ENCODE measurements around the gene STAG1.
"Not testable (repeated sequence)": the region's sequence is repeated elsewhere in the genome, so short reads cannot be mapped to it uniquely, and the experiment has no call there.

The STAG1 gene

DNA sequence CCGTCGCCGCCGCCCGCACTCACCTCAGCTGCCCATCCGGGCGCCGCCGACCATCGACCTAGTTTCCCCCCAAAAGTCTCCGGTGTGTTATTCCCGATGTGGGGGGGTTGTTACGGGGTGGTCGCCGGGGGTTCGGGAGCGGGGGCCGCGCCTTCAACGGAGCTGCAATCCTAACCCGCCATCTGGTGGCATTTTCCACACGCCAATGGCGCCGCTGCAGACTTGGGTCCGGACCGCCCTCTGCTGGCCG is at the start of gene STAG1:
Gene STAG1, minus strand, starts transcription at position 207 of the 250 bp plus-strand sequence. CDS start 121,480 bp downstream, outside the sequence.
- DNase-seq (ENCODE audit: extremely low read depth in 1 of 2, low read depth in 1 of 2) = no peak

DNA sequence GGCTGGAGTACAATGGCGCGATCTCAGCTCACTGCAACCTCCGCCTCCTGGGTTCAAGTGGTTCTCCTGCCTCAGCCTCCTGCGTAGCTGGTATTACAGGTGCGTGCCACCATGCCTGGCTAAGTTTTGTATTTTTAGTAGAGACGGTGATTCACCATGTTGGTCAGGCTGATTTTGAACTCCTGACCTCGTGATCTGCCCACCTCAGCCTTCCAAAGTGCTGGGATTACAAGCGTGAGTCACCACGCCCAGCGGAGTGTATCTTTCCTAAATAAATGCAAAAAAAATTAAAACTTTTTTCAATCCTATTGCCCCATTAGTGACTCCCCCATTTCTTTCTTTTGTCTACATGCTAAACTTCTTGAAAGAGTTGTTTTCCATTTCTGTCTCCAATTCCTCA is 49.0 kb upstream of the STAG1 start:
- not testable (repeated sequence) for DNase-seq (ENCODE audit: extremely low read depth in 1 of 2, low read depth in 1 of 2)

DNA sequence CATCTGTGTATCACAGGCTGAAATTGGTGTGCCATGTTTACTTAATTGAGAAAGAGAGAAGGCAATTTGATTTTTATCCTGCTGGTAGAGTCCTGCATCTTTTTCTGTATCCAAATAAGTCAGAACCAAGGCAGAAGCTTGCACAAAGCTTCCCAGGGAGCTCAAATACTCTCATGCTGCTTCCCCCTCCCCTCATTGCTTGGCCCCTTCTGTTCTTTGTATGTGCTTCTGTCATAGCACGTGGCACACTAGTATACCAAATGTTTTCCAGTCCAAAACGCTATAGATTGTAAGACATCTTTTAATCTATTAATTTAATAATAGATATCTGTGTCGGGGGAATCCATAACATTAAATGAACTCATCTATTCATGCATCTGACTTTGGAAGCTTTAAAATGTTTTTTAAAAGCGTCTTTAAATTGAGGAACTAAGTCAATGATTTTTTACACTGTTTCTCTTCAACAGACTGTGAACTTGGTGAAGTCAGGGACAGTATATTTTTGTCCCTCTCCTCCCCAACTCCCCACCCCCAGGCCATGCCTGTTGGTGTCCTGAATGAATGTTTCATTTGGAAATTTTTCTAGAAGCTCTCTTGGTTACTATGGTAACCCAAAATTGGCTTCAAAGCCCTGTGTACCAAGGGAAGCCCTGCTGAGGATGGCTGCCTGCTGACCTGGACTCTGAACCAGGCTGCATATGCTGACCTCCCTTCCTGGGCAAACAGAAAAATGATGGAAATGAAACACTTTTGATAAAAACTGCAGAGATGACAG is 40.6 kb upstream of the STAG1 start:
- no peak for DNase-seq (ENCODE audit: extremely low read depth in 1 of 2, low read depth in 1 of 2)

DNA sequence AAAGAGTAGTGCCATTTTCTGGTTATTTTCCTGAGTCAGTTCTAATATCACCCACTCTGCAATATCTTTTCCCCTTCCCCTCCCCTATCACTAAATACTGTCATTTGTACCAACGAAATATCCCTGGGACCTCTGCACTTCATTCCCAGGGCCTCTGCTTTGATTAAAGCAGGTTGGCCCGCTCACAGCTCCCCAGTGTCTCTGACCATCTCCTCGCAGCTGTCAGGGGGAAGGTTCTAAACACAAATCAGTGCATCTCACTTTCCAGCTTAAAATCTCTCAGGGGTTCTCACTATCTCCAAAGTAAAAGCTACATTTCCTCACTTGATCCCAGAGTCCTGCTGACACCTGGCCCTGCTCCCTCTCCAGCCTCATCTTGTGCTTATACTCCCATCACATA is 38.6 kb upstream of the STAG1 start:
- DNase-seq (ENCODE audit: extremely low read depth in 1 of 2, low read depth in 1 of 2) = no peak

DNA sequence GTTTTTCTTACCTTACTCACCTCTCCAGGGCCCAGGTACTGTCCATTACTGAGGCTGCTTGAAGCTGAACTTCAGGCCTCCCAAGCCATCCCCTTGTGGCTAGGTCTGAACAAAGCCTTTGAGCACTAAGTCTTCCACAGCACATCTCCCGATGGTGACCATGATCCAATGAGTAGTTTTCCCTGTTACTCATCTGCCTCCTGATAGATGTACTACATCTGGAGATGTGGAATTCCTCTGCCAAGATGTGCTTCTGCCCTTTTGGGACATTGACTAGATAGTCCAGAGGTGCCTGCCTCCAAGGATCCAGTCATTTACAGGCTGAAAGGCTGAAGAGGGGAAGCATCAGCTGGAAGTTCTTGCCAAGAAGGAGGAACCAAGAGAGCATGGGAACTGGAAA is 37.8 kb upstream of the STAG1 start:
- no peak for DNase-seq (ENCODE audit: extremely low read depth in 1 of 2, low read depth in 1 of 2)

DNA sequence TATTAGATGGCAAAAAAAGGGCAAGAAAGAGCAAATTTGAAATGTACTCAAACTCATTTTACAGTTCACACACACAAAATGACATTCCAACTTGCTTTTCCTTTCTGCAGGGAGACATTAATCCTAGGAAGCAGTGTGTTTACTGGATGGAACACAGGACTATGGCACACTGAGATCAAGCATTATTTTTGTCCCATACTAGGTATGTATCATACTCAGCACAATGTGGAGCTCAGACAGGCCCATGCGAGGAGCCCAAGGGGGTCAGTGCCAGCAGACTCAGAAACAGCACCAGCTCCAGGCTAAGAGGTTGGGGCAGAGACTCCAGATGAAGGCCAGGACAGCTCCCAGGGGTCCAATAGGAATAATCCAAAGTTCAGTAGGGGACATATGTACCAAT is 36.0 kb upstream of the STAG1 start:
- DNase-seq (ENCODE audit: extremely low read depth in 1 of 2, low read depth in 1 of 2) = no peak

DNA sequence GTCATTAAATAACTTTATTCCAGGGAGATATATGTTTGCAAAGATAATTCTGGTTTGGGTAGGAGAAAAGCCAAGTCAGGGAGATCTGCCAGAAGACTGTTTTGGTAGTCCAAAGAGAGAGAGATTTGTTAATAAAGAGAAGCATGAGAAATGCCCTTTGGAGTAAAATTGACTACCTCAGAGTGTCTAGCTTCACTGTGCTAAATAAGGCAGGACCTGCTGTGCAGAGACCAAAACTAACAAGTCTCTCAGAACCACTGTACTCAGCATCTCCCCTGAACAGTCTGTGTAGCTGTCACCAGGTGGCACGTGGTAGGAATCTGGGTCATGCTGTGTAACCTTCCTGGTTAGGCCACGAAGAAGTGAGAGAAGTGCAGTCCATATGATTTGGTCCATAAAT is 35.2 kb upstream of the STAG1 start:
- DNase-seq (ENCODE audit: extremely low read depth in 1 of 2, low read depth in 1 of 2) = no peak

DNA sequence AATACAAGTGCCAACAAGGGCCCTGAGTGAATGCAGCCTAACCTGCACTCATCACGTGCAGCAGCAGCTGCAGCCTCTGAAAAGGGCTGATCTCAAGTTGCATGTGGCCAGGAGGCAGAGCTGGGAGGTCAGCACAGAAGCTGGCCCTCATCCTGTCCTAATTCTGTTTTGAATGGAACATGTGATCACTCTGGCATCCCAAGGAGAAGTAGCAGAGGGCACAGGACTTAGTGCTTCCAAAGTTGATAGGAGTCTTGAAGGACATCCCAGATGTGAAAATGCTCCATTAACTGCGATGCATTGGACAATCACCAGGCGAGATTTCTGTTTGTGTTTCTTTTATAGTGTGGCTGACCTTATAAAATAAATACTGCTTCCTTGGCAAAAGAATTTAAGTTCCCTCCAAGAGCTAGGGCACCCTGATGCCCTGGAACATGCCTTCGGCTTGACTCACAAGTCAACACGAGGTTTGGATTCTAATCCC is 31.6 kb upstream of the STAG1 start:
- DNase-seq (ENCODE audit: extremely low read depth in 1 of 2, low read depth in 1 of 2) = no peak

DNA sequence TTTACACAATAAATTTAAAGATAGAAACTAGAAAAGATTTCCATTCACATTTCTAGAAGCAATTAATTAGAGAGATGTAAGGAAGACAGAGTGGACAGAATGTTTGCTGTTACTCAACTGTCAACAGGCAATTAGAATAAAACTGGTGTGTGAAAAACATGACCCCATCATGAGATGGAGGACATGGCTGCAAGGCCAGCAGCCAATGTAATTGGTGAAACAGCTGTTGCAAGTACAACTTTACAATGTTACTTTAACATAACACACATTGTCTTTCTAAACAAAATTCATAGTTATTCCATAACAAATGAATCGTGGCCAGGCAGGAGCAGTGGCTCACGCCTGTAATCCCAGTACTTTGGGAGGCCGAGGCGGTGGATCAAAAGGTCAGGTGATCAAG is 28.6 kb upstream of the STAG1 start:
- DNase-seq (ENCODE audit: extremely low read depth in 1 of 2, low read depth in 1 of 2) = no peak

DNA sequence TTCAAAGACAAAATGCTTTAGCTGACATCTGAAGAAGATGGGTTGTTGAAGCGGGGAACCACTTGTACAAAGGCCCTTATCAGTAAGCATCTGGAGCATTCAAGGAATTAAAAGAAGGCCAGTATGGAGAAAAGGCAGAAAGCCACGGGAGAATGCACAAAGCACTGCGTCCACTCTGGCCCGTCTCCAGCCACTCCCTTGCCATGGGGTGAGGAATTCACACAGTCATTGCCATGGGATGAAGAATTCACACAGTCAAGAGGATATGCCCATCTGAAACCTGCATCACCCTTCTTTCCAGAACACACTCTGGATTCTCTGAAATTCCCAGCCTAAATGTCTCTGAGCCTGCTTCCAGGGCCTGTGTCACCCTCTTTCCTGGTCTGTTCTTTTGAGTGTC is 26.7 kb upstream of the STAG1 start:
- DNase-seq (ENCODE audit: extremely low read depth in 1 of 2, low read depth in 1 of 2) = no peak

DNA sequence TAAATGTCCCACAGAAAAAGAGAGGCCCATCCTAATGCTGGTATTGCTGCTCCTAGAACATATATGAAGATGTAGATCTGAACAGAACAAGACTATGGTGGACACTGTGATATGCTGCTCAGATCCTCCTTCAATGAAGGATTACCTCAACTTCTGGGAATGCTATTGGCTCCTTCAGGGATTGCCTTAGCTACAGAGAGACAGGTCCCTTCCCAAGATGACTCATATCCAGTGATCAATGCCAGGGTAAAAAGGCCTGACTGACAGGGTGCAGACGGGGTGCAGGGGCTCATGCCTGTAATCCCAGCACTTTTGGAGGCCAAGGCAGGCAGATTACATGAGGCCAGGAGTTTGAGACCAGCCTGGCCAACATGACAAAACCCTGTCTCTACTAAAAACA is 20.5 kb upstream of the STAG1 start:
- no peak for DNase-seq (ENCODE audit: extremely low read depth in 1 of 2, low read depth in 1 of 2)

DNA sequence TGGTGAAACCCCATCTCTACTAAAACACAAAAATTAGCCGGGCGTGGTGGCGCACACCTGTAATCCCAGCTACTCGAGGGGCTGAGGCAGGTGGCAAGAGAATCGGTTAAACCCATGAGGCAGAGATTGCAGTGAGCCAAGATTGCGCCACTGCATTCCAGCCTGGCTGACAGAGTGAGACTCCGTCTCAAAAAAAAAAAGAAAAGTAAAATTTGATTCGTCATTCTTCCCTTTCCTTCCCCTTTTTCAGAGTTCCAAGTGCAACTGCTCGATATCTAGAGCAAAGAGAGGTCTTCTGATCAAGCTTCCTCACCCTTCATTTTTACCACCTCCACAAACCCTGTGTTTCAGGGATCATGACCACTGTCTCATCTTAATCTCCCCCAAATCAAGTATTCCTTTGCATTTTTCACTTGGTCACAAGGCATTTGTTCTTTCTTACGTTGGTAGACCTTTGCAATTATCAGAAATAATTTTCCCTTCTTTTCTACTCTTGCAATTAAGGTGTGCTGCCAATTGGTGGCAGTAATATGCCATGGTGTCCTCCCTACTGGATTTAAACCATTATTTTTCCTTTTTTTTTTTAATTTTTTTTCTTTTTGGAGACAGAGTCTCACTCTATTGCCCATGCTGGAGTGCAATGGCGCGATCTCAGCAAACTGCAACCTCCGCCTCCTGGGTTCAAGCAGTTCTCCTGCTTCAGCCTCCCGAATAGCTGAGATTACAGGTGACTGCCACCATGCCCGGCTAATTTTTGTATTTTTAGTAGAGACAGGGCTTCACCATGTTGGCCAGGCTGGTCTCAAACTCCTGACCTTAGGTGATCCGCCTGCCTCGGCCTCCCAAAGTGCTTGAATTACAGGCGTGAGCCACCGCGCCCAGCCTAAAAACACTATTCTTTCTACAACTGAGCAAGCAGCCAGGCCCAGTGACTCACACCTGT is 6.3 kb upstream of the STAG1 start:
- not testable (repeated sequence) for DNase-seq (ENCODE audit: extremely low read depth in 1 of 2, low read depth in 1 of 2)

DNA sequence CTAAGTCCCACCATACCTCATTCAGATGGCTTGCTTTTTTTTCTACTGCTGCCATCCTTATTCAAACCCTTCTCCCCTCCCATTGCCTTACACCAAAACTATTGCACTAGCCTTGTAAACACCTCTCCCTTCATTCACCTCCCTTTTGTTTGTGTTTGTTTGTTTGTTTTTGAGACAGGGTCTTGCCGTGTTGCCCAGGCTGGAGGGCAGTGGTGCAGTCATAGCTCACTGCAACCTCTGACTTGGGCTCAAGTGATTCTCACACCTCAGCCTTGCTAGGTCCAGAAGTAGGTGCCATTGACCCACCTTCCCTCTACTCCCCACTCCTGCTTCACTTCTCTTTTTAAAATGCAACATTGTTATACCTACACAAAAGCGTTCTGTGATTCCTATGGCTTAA is 3.0 kb upstream of the STAG1 start:
- DNase-seq (ENCODE audit: extremely low read depth in 1 of 2, low read depth in 1 of 2) = no peak

DNA sequence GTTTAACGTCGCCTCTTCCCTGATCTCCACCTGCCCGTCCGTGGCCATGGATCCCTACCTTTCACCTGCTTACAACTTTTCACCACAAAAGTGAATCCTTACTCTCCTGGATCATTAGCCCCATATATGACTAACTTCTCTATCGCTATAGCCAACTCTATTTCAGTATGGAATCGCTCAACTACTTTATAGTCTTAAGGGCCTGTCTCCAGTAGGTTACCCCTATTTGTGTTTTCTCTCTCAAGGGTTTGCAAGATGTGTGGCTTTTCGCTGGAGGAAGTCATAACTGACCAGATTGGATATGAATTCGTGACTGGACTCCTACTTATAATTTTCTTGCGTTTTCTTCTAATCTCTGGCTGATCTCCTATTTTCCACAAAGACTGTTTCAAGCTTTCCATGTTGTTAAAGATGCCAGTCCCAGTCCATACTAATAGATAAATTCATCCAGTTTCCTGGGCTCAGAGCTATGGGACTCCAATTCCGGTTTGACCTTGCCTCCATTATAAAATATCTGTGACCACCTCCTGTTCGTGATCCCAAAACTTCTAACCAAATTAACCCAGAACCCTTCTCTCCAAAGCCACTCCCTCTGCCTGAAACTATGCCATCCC is 1.3 kb upstream of the STAG1 start:
- DNase-seq (ENCODE audit: extremely low read depth in 1 of 2, low read depth in 1 of 2) = no peak

DNA sequence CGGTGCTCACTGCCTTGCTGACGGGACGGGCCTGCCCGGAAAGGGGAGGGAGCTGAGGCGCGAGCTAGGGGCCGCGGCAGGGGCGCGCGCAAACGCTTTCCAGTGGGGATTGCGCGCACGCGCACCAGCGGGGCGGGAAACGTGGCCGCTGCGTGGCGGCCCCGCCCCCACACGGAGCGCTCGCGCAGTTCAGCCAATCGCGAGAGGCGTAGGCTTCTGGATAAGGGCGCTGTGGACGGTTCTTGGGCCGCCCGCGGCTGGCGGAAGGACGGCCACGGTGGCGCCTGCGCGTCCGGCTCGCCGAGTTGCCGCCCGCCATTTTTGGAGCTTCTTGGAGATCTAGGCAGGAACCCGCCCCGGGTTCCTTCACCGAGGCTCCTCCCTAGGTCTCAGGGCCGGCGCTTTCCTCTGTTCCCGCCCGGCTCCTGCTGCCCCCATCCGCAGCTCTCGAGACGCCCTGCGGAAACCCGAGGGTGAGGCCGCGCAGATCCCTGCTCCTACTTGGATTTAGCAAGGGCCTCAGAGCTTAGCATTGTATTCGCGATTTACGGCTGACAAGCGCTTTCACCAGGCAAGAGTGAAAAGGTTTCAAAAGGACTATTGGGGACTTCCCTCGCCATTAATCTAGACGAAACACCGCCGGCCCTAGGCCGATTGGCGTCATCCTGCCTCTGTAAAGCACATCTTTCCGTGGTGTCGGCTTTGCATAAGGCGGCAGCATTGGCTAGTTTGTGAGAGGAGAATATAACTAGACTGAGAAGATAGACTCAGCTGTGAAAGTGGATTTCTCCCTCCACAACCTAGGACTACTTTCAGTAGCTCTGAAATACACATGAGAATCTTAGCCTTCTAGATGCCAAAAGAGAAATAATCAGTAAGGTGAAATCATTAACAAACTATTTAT is 496 bp upstream of the STAG1 start:
- peak; percentile 96 to 99 for DNase-seq (ENCODE audit: extremely low read depth in 1 of 2, low read depth in 1 of 2)

DNA sequence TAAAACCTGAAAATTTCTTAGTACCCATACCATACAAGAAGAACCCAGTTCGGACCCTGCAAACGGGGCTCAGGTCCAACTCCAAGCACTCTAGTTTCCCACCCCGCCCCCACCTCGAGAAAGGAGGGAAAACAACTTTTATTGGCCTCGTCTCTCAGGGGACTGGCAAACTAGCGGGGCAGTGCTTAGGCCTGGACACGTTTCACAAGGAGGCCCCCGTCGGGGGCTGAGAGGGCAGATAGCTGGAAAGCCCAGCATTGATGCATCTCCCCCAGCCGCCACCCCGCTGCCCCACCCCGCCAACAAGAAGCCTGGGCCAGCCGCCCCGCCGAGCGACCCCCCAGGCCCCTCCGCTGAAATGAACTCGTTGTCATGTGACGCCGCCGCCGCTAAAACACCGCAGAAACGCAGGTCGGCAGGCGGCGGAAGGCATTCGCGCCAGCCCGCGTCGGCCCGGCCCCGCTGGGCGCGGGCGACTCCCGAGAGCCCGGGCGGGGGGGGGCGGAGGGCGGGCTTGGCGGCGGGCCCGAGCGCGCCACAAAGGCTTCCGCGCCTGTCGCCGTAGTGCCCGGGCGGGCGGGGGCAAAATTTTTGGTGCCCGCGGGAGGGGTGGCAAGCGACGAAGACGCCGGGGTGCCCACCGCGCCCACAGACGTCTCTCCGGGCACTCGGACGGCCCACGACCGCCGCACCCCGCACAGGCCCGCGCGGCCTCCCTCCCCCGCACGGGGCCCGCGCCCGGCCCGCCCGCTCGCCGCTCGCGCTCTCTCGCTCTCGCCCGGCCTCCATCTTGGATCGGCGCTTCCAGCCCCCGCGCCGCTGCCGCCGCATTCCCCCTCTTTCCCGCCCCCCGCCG is 634 bp downstream of the STAG1 start:
- peak; percentile 27 to 43 for DNase-seq (ENCODE audit: extremely low read depth in 1 of 2, low read depth in 1 of 2)

DNA sequence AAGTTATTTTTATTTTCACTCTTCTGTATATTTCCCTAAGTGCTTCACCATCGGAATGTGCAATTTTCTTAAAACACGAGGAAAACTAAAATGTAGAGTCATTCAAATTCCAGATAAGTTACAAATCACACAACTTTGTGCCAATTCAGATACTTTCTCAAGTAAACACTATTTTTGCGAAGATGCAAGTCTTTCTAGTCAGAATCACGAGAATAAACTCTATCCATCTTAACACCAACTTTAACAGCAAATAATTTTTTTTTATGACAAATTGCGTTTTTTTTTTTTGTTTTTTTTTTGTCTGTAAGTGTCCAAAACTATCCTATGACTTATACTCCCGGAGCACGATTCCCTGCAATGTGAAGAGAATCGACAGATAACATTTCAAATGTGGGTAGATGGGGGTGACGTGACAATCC is 1.3 kb downstream of the STAG1 start:
- DNase-seq (ENCODE audit: extremely low read depth in 1 of 2, low read depth in 1 of 2) = no peak

DNA sequence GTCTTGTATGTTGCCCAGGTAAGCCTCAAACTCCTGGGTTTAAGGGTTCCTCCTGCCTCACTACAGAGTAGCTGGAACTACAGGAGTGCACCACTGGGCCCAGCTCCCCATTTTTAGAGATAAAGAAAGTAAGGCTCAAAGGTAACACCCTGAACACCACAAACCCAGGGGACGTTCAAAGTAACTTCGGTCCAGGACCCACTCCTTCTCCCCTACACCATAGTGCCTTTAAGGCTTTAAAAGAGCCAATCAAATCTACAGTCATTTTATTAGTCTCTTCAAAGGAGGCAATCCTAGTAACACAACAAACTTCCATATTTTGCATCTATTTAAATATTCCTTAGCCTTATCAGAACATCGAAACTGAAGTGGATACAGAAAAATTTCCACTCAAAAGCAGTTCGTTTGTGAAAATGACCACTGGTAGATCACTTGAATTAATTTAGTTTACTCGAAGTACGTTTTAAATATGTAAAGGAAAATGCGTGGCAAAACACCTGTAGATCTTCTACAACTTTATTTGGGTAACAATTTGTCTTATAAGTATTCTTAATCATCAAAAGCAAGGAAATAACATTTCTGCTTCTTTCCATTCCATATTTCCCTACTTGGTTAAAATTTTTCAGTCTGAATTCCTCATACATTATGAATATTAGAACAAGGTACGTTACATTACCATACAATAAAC is 1.8 kb downstream of the STAG1 start:
- DNase-seq (ENCODE audit: extremely low read depth in 1 of 2, low read depth in 1 of 2) = no peak

DNA sequence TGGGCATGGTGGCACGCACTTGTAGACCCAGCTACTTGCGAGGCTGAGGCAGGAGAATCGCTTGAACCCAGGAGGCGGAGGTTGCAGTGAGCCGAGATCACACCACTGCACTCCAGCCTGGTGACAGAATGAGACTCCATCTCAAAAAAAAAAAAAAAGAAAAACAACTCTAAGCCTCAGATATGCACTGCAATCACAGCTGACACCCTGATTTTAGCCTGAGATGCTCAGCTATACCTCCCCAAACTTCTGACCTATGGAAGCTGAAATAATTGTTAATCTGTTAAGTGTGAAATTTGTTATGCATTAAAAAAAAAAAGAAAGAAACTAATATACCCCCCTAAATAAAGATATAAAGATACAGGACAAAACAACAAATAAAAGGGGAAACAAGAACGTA is 2.6 kb downstream of the STAG1 start:
- not testable (repeated sequence) for DNase-seq (ENCODE audit: extremely low read depth in 1 of 2, low read depth in 1 of 2)

All from stimulated activated CD8-positive, alpha-beta memory T cell treated with anti-CD3 and anti-CD28 coated beads, Interleukin-7, amount 100 ng/mL, for 48 hours (primary cell).